H1 (cell line): ENCODE results near the gene WDFY1. TPM values are rescaled to one million over a fixed set of nuclear protein-coding genes. Genes with fewer than 3 reads are reported as not detected.

Experiments
- CTCF ChIA-PET: fragments of 300-600 bp; sonication (Branson Sonifier 250); formaldehyde crosslinking; loops from one replicate; lab custom pipeline; 2021; ENCODE audit not compliant: partially characterized antibody; lab: Charles Lee
- POLR2A ChIA-PET: fragments of 300-600 bp; sonication (Branson Sonifier 250); formaldehyde crosslinking; loops from one replicate; lab custom pipeline; 2021; ENCODE audit warnings: inconsistent platforms; ENCODE audit not compliant: partially characterized antibody; lab: Charles Lee
- DNase-seq, 2 experiments: peaks; one replicate each; pipeline versions ENCODE4 v3.0.0 to v3.0.0-alpha.2; 2010 to 2022; ENCODE audit warnings: low spot score in 2 of 2, low read depth in 1 of 2, mixed read lengths in 1 of 2
- FAIRE-seq: peaks from 2 replicates; lab custom pipeline; 2011; peaks lifted over from hg19 to GRCh38; lab: Jason Lieb, UNC
- H2AFZ ChIP-seq: 2 replicates; pipeline ENCODE4 v1.8.1; 2012; ENCODE audit warnings: low read length, inconsistent platforms
- H2AK5ac ChIP-seq: 2 replicates; pipeline ENCODE4 v1.6.1; 2013; ENCODE audit warnings: low read depth, low read length
- H2BK120ac ChIP-seq: replicated peaks from 2 replicates; pipeline ENCODE3; 2013; ENCODE audit warnings: low read depth, low read length, inconsistent platforms
- H2BK12ac ChIP-seq: 2 replicates; pipeline ENCODE4 v1.6.1; 2013; ENCODE audit warnings: low read depth, low read length
- H2BK15ac ChIP-seq: 2 replicates; pipeline ENCODE4 v1.6.1; 2013; ENCODE audit warnings: low read length
- H2BK20ac ChIP-seq: 2 replicates; pipeline ENCODE4 v1.6.1; 2013; ENCODE audit warnings: low read length
- H2BK5ac ChIP-seq: 2 replicates; pipeline ENCODE4 v1.6.1; 2013; ENCODE audit warnings: low read depth, low read length
- H3K14ac ChIP-seq: 2 replicates; pipeline ENCODE4 v1.6.1; 2013; ENCODE audit warnings: inconsistent platforms; ENCODE audit not compliant: insufficient read length
- H3K18ac ChIP-seq: 2 replicates; pipeline ENCODE4 v1.6.1; 2013; ENCODE audit warnings: low read length; ENCODE audit errors: extremely low read depth
- H3K23ac ChIP-seq: 2 replicates; pipeline ENCODE4 v1.6.1; 2013; ENCODE audit warnings: inconsistent platforms; ENCODE audit not compliant: insufficient read length
- H3K23me2 ChIP-seq: 2 replicates; pipeline ENCODE4 v1.6.1; 2013; ENCODE audit warnings: low read depth, low read length
- H3K27ac ChIP-seq: 2 replicates; pipeline ENCODE4 v1.6.1; 2011; ENCODE audit warnings: low read depth, low read length, inconsistent platforms
- H3K27me3 ChIP-seq, 4 experiments: replicated peaks in 1 of 4; 1 replicate in 1 of 4; 2 replicates in 3 of 4; pipeline versions ENCODE4 v1.6.1 to v1.8.1; 2011 to 2013; ENCODE audit warnings: low read length in 3 of 4, mild to moderate bottlenecking in 3 of 4, inconsistent platforms in 2 of 4, mixed read lengths in 2 of 4, moderate library complexity in 1 of 4; ENCODE audit not compliant: control insufficient read depth in 3 of 4, insufficient read depth in 3 of 4; ENCODE audit errors: extremely low read depth in 1 of 4
- H3K36me3 ChIP-seq, 4 experiments: 2 replicates each; pipeline versions ENCODE4 v1.6.1 to v1.8.1; 2011 to 2013; ENCODE audit warnings: mild to moderate bottlenecking in 4 of 4, low read length in 3 of 4, moderate library complexity in 2 of 4, control low read depth in 1 of 4, inconsistent platforms in 1 of 4; ENCODE audit not compliant: insufficient read depth in 4 of 4, control insufficient read depth in 2 of 4
- H3K4ac ChIP-seq: replicated peaks from 2 replicates; pipeline ENCODE3; 2013; ENCODE audit warnings: low read length, low read depth, mixed read lengths, inconsistent platforms; ENCODE audit not compliant: insufficient read length
- H3K4me1 ChIP-seq, 4 experiments: replicated peaks in 1 of 4; 1 replicate in 1 of 4; 2 replicates in 3 of 4; pipeline versions ENCODE4 v1.6.1 to v1.8.1; 2011 to 2013; ENCODE audit warnings: low read length in 3 of 4, inconsistent platforms in 2 of 4, mixed read lengths in 1 of 4; ENCODE audit not compliant: insufficient read depth in 4 of 4, control insufficient read depth in 3 of 4
- H3K4me2 ChIP-seq, 2 experiments: 2 replicates each; pipeline versions ENCODE4 v1.6.1 to v1.8.1; 2011 to 2013; ENCODE audit warnings: low read depth in 2 of 2, low read length in 2 of 2, control low read depth in 1 of 2, inconsistent platforms in 1 of 2, mild to moderate bottlenecking in 1 of 2; ENCODE audit not compliant: insufficient read depth in 1 of 2
- H3K4me3 ChIP-seq, 4 experiments: fragments of 200-600, 300-600 bp in 1 of 4; sonication (generic), shearing (Covaris generic), sonication (Bioruptor Twin) in 1 of 4; 2 replicates each; pipeline versions ENCODE4 v1.5.1 to v1.8.1; 2011 to 2016; ENCODE audit warnings: low read length in 4 of 4, low read depth in 3 of 4, control low read depth in 2 of 4, inconsistent platforms in 2 of 4, mild to moderate bottlenecking in 2 of 4, mixed read lengths in 1 of 4, moderate library complexity in 1 of 4; ENCODE audit not compliant: insufficient read depth in 2 of 4; ENCODE audit errors: extremely low read depth in 1 of 4
- H3K56ac ChIP-seq: replicated peaks from 2 replicates; pipeline ENCODE3; 2013; ENCODE audit warnings: low read depth, mild to moderate bottlenecking, mixed read lengths, low read length, inconsistent platforms; ENCODE audit not compliant: insufficient read length
- H3K79me1 ChIP-seq: 2 replicates; pipeline ENCODE4 v1.6.1; 2013; ENCODE audit warnings: low read depth, low read length, control low read depth
- H3K79me2 ChIP-seq, 2 experiments: 2 replicates each; pipeline versions ENCODE4 v1.6.1 to v1.8.1; 2012 to 2013; ENCODE audit warnings: low read length in 2 of 2, mild to moderate bottlenecking in 2 of 2, inconsistent platforms in 1 of 2; ENCODE audit not compliant: insufficient read depth in 2 of 2, control insufficient read depth in 1 of 2
- H3K9ac ChIP-seq, 4 experiments: replicated peaks in 1 of 4; 1 replicate in 1 of 4; 2 replicates in 3 of 4; pipeline versions ENCODE4 v1.6.1 to v1.8.1; 2011 to 2013; ENCODE audit warnings: low read depth in 3 of 4, low read length in 3 of 4, control low read depth in 2 of 4, mild to moderate bottlenecking in 2 of 4, moderate library complexity in 2 of 4, inconsistent platforms in 1 of 4; ENCODE audit errors: extremely low read depth in 1 of 4
- H3K9me3 ChIP-seq, 2 experiments: 2 replicates each; pipeline versions ENCODE4 v1.6.1 to v1.8.1; 2012 to 2013; ENCODE audit warnings: mild to moderate bottlenecking in 2 of 2, moderate library complexity in 2 of 2, control low read depth in 1 of 2, inconsistent platforms in 1 of 2, low read depth in 1 of 2, low read length in 1 of 2, mixed read lengths in 1 of 2; ENCODE audit not compliant: insufficient read depth in 2 of 2
- H4K20me1 ChIP-seq, 2 experiments: replicated peaks in 1 of 2; 2 replicates each; pipeline versions ENCODE3 to v1.8.1; 2011 to 2013; ENCODE audit warnings: inconsistent platforms in 2 of 2, low read length in 2 of 2, mild to moderate bottlenecking in 1 of 2; ENCODE audit not compliant: insufficient read depth in 2 of 2, control insufficient read depth in 1 of 2
- H4K5ac ChIP-seq: 2 replicates; pipeline ENCODE4 v1.6.1; 2013; ENCODE audit warnings: low read length, low read depth, mixed read lengths, inconsistent platforms; ENCODE audit not compliant: insufficient read length
- H4K8ac ChIP-seq: 2 replicates; pipeline ENCODE4 v1.8.0; 2013; ENCODE audit warnings: mild to moderate bottlenecking, moderate library complexity, low read length, inconsistent platforms; ENCODE audit not compliant: insufficient read depth; ENCODE audit errors: extremely low read depth
- H4K91ac ChIP-seq: replicated peaks from 2 replicates; pipeline ENCODE3; 2013; ENCODE audit warnings: low read length, mixed read lengths, inconsistent platforms; ENCODE audit not compliant: insufficient read length
- ATF2 ChIP-seq: IDR thresholded peaks from 2 replicates; pipeline ENCODE4 v1.6.1; 2012; ENCODE audit warnings: low read length, inconsistent platforms
- BACH1 ChIP-seq: IDR thresholded peaks from 2 replicates; pipeline ENCODE4 v1.6.1; 2012; ENCODE audit warnings: low read length, improper control_type of control experiment
- BCL11A ChIP-seq, 2 experiments: IDR thresholded peaks; one replicate each; pipeline ENCODE4 v1.6.1; 2011; ENCODE audit warnings: low read depth in 2 of 2, low read length in 2 of 2, mild to moderate bottlenecking in 2 of 2
- FOSL1 ChIP-seq: IDR thresholded peaks from 2 replicates; pipeline ENCODE4 v1.6.1; 2011; ENCODE audit warnings: mild to moderate bottlenecking, low read depth, low read length, moderate library complexity; ENCODE audit not compliant: insufficient read depth
- GABPA ChIP-seq: IDR thresholded peaks from 2 replicates; pipeline ENCODE4 v1.6.1; 2011; ENCODE audit warnings: mild to moderate bottlenecking, low read length, moderate library complexity, borderline replicate concordance; ENCODE audit not compliant: insufficient read depth
- HDAC6 ChIP-seq: IDR thresholded peaks from one replicate; pipeline ENCODE4 v1.7.1; 2012; ENCODE audit warnings: low read depth, mild to moderate bottlenecking, inconsistent platforms, low read length, moderate library complexity
- POLR2A ChIP-seq, 2 experiments: IDR thresholded peaks; 1 replicate in 1 of 2; 2 replicates in 1 of 2; pipeline ENCODE4 v1.6.1; 2011; ENCODE audit warnings: low read depth in 2 of 2, low read length in 2 of 2, mild to moderate bottlenecking in 2 of 2; ENCODE audit errors: control extremely low read depth in 1 of 2
- RFX5 ChIP-seq: IDR thresholded peaks from 2 replicates; pipeline ENCODE4 v1.6.1; 2011; ENCODE audit warnings: low read depth, low read length, improper control_type of control experiment, borderline replicate concordance
- SIN3A ChIP-seq, 2 experiments: IDR thresholded peaks in 1 of 2; conservative IDR thresholded peaks in 1 of 2; 2 replicates each; pipeline ENCODE4 v1.6.1; 2011 to 2012; ENCODE audit warnings: low read length in 2 of 2, improper control_type of control experiment in 1 of 2, low read depth in 1 of 2, mild to moderate bottlenecking in 1 of 2
- TEAD4 ChIP-seq: IDR thresholded peaks from 2 replicates; pipeline ENCODE4 v1.6.1; 2012; ENCODE audit warnings: low read depth, low read length, inconsistent platforms, mixed read lengths
- USF2 ChIP-seq: IDR thresholded peaks from 2 replicates; pipeline ENCODE4 v1.6.1; 2011; ENCODE audit warnings: low read length, improper control_type of control experiment
- WGBS, 2 experiments: shearing (Covaris generic) in 1 of 2; methylation state at CpG; one replicate each; pipeline versions ENCODE4 v1.1.6 to v1.1.7; 2013 to 2015; ENCODE audit warnings: low lambda C conversion rate in 2 of 2, mixed read lengths in 2 of 2, inconsistent platforms in 1 of 2, low coverage in 1 of 2, missing lambda C conversion rate in 1 of 2; ENCODE audit not compliant: insufficient replicate concordance in 2 of 2, insufficient coverage in 1 of 2, insufficient read length in 1 of 2; ENCODE audit errors: extremely low coverage in 1 of 2, missing lambda C conversion rate in 1 of 2; 5-methylcytosine and 5-hydroxymethylcytosine counted together
- polyA plus RNA-seq, 7 experiments: library from polyadenylated mRNA; depleted of rRNA in 3 of 7; stranded (reverse) in 5 of 7; unstranded in 2 of 7; fragments of >200 nt in 5 of 7; fragments of 200-250 nt in 2 of 7; gene quantifications; 1 replicate in 5 of 7; 2 replicates in 1 of 7; 4 replicates in 1 of 7; pipeline versions ENCODE4 v1.2.1 to v1.2.3, GENCODE V29; 2011 to 2013; ENCODE audit warnings: missing spikeins in 2 of 7, mixed read lengths in 2 of 7
- total RNA-seq: library from RNA; stranded (reverse); fragmentation: NEBNext Ultra II Directional; extraction: Animal tissue kit (Norgen Biotek cat#: 25700); gene quantifications from 2 replicates; pipeline ENCODE4 v1.2.1, GENCODE V29; 2021

WDFY1 gene
- total and polyA plus RNA-seq, 2 of the 8 experiments (the other 6 are each of a cell fraction or from before 2014, with no cell fraction given): 68.4 to 94.7 TPM

GRCh38 chr2:223865907-223866508 lies 79.1 kb downstream of the WDFY1 start:
- H2AK5ac ChIP-seq: no peak overlapping the region
- no peaks in the 10 kb centered on the region; a peak in 1 of 8 replicates for H3K36me3 ChIP-seq
- no peaks in the 10 kb centered on the region for H3K23me2 ChIP-seq
- no peak overlapping the region for H3K14ac ChIP-seq
- WGBS, 2 experiments: 86% methylated on average over 2 of the region's 2 CpGs; no CpG with 5 or more reads in 1 of the 2 experiments
- H3K79me1 ChIP-seq: no peaks in the 10 kb centered on the region
- POLR2A ChIA-PET: no interaction called here
- no peak overlapping the region for H4K8ac ChIP-seq
- H3K4me1 ChIP-seq: no peaks in the 10 kb centered on the region
- H2BK12ac ChIP-seq: no peak overlapping the region
- H2BK15ac ChIP-seq: no peak overlapping the region
- no peaks in the 10 kb centered on the region for H3K9me3 ChIP-seq
- no peak overlapping the region for H3K27ac ChIP-seq
- H3K27me3 ChIP-seq: no peaks in the 10 kb centered on the region
- TF ChIP-seq TEAD4 (no peak), BACH1 (no peak), GABPA (no peak), ATF2 (no peak), FOSL1 (no peak), HDAC6 (no peak), SIN3A (conservative IDR thresholded peaks at IDR 0.05 in 1 of 2, IDR thresholded peaks at IDR 0.05 in 1 of 2; ENCODE audit: low read depth in 1 of 2, low read length in 2 of 2) (no peak), USF2 (no peak), POLR2A (IDR thresholded peaks at IDR 0.05; ENCODE audit: control extremely low read depth in 1 of 2, low read depth in 2 of 2, low read length in 2 of 2) (no peak), RFX5 (no peak), BCL11A (IDR thresholded peaks at IDR 0.05; ENCODE audit: low read depth in 2 of 2, low read length in 2 of 2) (no peak)
- CTCF ChIA-PET: interaction anchor here (0.6 to 0.9 kb wide), 2 partner anchors 23 to 135 kb away, joined by 3 to 6 read pairs; no protein-coding TSS in a partner anchor
- no peak overlapping the region for H2BK5ac ChIP-seq
- H3K4me3 ChIP-seq: no peak overlapping the region
- no peak overlapping the region for H3K23ac ChIP-seq
- no peaks in the 10 kb centered on the region for H3K79me2 ChIP-seq
- H2BK120ac ChIP-seq: no peak overlapping the region
- H3K4me2 ChIP-seq: no peak overlapping the region
- H2AFZ ChIP-seq: no peak overlapping the region
- no peak overlapping the region for H4K91ac ChIP-seq
- no peak for DNase-seq
- no peak overlapping the region for H2BK20ac ChIP-seq
- no peak overlapping the region for H3K56ac ChIP-seq
- H3K9ac ChIP-seq: no peak overlapping the region
- no peak overlapping the region for H4K5ac ChIP-seq
- H3K4ac ChIP-seq: no peak overlapping the region
- no peak for FAIRE-seq
- H4K20me1 ChIP-seq: no peaks in the 10 kb centered on the region
- H3K18ac ChIP-seq: no peak overlapping the region
